ENCODE measurements around the gene SLC30A7. TPM values are rescaled to one million over a fixed set of nuclear protein-coding genes. Genes with fewer than 3 reads are reported as not detected.

SLC30A7 gene
- total and polyA plus RNA-seq, 4 donors = 6.0 to 38.9 (median 10.9) TPM

- TF ChIP-seq RXRA (IDR thresholded peaks at IDR 0.05) (no peak), JUND (IDR thresholded peaks at IDR 0.05) (no peak)
These were observed 92.2 kb downstream of the SLC30A7 start (continued) for GRCh38 chr1:100988121-100988520.

GRCh38 chr1:100989306-100990077 lies 93.6 kb downstream of the SLC30A7 start:
- Histone ChIP-seq H3K27me3 (ENCODE audit: control insufficient read depth in 4 of 4, insufficient read depth in 4 of 4, low read length in 3 of 4) (no peaks in the 10 kb centered on the region), H3K36me3 (ENCODE audit: control insufficient read depth in 4 of 4, insufficient read depth in 3 of 4, low read depth in 1 of 4, low read length in 3 of 4) (peaks cover 0 to 7% (median 3%) of the 10 kb centered on the region in 4 donors), H3K9me3 (ENCODE audit: control insufficient read depth in 4 of 4, low read length in 3 of 4) (no peaks in the 10 kb centered on the region), H3K27ac (ENCODE audit: low read depth in 1 of 2, low read length in 2 of 2) (no peak overlapping the region), H3K4me1 (ENCODE audit: control insufficient read depth in 4 of 4, insufficient read depth in 4 of 4, low read length in 3 of 4) (no peaks in the 10 kb centered on the region), H3K9ac (ENCODE audit: low read depth in 1 of 2, low read length in 2 of 2) (no peak overlapping the region), H3K4me3 (ENCODE audit: low read depth in 1 of 3, low read length in 3 of 3) (no peak overlapping the region)
- DNase-seq (ENCODE audit: low spot score) = no peak
- TF ChIP-seq FOXA2 (IDR thresholded peaks at IDR 0.05) (no peak), TAF1 (conservative IDR thresholded peaks at IDR 0.05) (no peak), NR2F2 (IDR thresholded peaks at IDR 0.05) (no peak), SP1 (IDR thresholded peaks at IDR 0.05) (no peak), ZBTB33 (IDR thresholded peaks at IDR 0.05) (no peak), FOXA1 (IDR thresholded peaks at IDR 0.05) (no peak), REST (IDR thresholded peaks at IDR 0.05) (no peak), EGR1 (IDR thresholded peaks at IDR 0.05; ENCODE audit: low read depth in 2 of 2) (no peak), RAD21 (IDR thresholded peaks at IDR 0.05) (no peak), HNF4G (IDR thresholded peaks at IDR 0.05) (no peak), YY1 (IDR thresholded peaks at IDR 0.05) (no peak), JUND (IDR thresholded peaks at IDR 0.05) (no peak), CTCF (IDR thresholded peaks at IDR 0.05; ENCODE audit: low read depth, low read length, missing input control) (no peak)
- TF ChIP-seq, protein P1, sequence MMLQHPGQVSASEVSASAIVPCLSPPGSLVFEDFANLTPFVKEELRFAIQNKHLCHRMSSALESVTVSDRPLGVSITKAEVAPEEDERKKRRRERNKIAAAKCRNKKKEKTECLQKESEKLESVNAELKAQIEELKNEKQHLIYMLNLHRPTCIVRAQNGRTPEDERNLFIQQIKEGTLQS (IDR thresholded peaks at IDR 0.05) = no peak
- WGBS = 89% methylated on average over 2 of the region's 2 CpGs

Data from liver (tissue), 9 donors.